ENCODE data around the gene GRIK4. TPM values are rescaled to one million over a fixed set of nuclear protein-coding genes. Genes with fewer than 3 reads are reported as not detected.

Gene GRIK4
- total and polyA plus RNA-seq, 8 donors: 0.76 to 10.1 (median 7.7) TPM

- H3K9me3 ChIP-seq: no peaks in the 10 kb centered on the region
- H3K4me1 ChIP-seq: no peaks in the 10 kb centered on the region
- ATAC-seq (no peak), DNase-seq (no peak)
- no peak overlapping the region for H3K4me3 ChIP-seq
- TF ChIP-seq CTCF (IDR thresholded peaks at IDR 0.05): no peak
- no peaks in the 10 kb centered on the region for H3K36me3 ChIP-seq
- H3K27me3 ChIP-seq: no peaks in the 10 kb centered on the region
- intact Hi-C loops (cut with DNase I): no loop called here
- no peak overlapping the region for H3K27ac ChIP-seq
Measured at GRCh38 chr11:120840661-120841060, 329.1 kb downstream of the GRIK4 start.

- DNase-seq (no peak), ATAC-seq (no peak)
- no peak overlapping the region for H3K27ac ChIP-seq
- no peaks in the 10 kb centered on the region for H3K4me1 ChIP-seq
- intact Hi-C loops (cut with DNase I): no loop called here
- TF ChIP-seq CTCF (IDR thresholded peaks at IDR 0.05): no peak
- H3K4me3 ChIP-seq: no peak overlapping the region
- no peaks in the 10 kb centered on the region for H3K27me3 ChIP-seq
- no peaks in the 10 kb centered on the region for H3K9me3 ChIP-seq
- no peaks in the 10 kb centered on the region for H3K36me3 ChIP-seq
Measured at GRCh38 chr11:120841074-120841473, 329.5 kb downstream of the GRIK4 start.

- no peaks in the 10 kb centered on the region for H3K27me3 ChIP-seq
- TF ChIP-seq CTCF (IDR thresholded peaks at IDR 0.05): no peak
- DNase-seq (no peak), ATAC-seq (no peak)
- H3K9me3 ChIP-seq: no peaks in the 10 kb centered on the region
- no peaks in the 10 kb centered on the region for H3K36me3 ChIP-seq
- H3K4me3 ChIP-seq: no peak overlapping the region
- H3K4me1 ChIP-seq: no peaks in the 10 kb centered on the region
- intact Hi-C loops (cut with DNase I): no loop called here
- no peak overlapping the region for H3K27ac ChIP-seq
Measured at GRCh38 chr11:120842195-120842594, 330.6 kb downstream of the GRIK4 start.

- H3K27me3 ChIP-seq: peaks cover 0 to 5% of the 10 kb centered on the region in 2 donors
Measured at GRCh38 chr11:120853435-120853834, 341.9 kb downstream of the GRIK4 start.

GRCh38 chr11:120854988-120855387 lies 343.4 kb downstream of the GRIK4 start:
- Histone ChIP-seq H3K36me3 (no peaks in the 10 kb centered on the region), H3K4me1 (no peaks in the 10 kb centered on the region), H3K27ac (no peak overlapping the region), H3K4me3 (no peak overlapping the region), H3K9me3 (no peaks in the 10 kb centered on the region), H3K27me3 (peaks cover 0 to 5% of the 10 kb centered on the region in 2 donors)
- intact Hi-C loops (cut with DNase I): no loop called here
- DNase-seq: peak in 1 of 4 donors; percentile 15
- ATAC-seq: no peak
- TF ChIP-seq CTCF (IDR thresholded peaks at IDR 0.05): no peak

More at GRCh38 chr11:120853435-120853834, 341.9 kb downstream of the GRIK4 start:
- TF ChIP-seq CTCF (IDR thresholded peaks at IDR 0.05): no peak
- Histone ChIP-seq H3K36me3 (no peaks in the 10 kb centered on the region), H3K9me3 (no peaks in the 10 kb centered on the region), H3K27ac (no peak overlapping the region), H3K4me1 (no peaks in the 10 kb centered on the region), H3K4me3 (no peak overlapping the region)
- no peak for DNase-seq
- intact Hi-C loops (cut with DNase I): no loop called here
- no peak for ATAC-seq
